ENCODE results near the gene SMARCD1.
A peak's percentile ranks its signal among the peaks of the same experiment; 100 is the strongest.

The SMARCD1 gene

DNA sequence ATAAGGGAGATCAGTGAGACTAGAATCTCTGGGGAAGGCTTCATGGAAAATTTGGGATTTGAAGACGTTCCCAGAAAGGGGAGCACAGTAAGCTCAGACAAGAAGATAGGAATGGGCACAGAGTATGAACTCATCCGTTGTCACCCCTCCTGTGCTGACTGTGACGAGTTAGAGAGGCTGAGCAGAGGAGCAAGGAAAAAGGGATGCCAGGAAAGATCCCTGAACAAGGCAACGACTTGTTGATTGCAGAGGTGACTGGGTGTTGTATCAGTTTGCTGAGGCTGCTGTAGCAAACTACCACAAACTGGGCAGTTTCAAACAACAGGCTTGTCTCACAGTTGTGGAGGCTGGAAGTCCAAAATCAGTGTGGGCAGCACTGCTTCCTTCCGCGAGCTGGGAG lies 12.8 kb downstream of the SMARCD1 start:
- H3K4me3 ChIP-seq (ENCODE audit: low read depth, low read length) = no peak overlapping the region
- TF ChIP-seq CTCF (IDR thresholded peaks at IDR 0.05; ENCODE audit: control insufficient read depth, extremely low read depth, insufficient read depth) = no peak
- no peak for DNase-seq (ENCODE audit: low read depth)

DNA sequence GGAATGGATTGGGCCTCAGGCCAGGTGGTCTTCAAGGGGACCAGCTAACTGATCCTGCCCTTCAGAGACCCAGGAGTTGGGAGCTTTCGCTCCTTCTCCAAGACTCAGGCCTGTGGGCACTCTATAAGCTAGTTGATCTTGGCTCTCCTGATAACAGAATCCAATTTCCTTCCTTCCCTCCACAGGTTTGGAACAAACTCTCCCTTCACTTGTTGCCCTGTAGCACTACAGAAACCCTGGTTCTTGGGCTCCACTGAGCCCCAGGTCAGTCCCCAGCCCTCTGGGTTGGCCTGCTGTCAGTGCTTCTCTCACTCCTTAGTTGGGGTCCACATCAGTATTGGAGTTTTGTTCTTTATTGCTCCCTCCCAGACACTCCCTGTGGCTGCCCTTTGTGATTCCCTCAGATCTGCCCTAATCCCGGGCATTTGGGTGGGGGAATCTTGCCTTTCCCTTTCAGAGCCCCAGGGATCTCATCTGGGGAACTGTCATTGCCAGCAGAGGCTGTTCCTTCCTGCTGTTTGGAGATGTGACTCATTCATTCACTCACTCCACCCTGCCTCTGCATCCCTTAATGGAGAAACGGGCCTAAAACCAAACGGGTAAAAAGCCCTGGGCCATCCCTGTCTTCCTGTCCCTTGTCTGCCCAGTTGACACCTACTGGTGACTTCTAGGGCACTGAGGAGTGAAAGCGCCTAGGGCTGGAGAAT lies 14.3 kb downstream of the SMARCD1 start:
- no peak overlapping the region for H3K4me3 ChIP-seq (ENCODE audit: low read depth, low read length)
- no peak for TF ChIP-seq CTCF (IDR thresholded peaks at IDR 0.05; ENCODE audit: control insufficient read depth, extremely low read depth, insufficient read depth)
- DNase-seq (ENCODE audit: low read depth) = no peak

DNA sequence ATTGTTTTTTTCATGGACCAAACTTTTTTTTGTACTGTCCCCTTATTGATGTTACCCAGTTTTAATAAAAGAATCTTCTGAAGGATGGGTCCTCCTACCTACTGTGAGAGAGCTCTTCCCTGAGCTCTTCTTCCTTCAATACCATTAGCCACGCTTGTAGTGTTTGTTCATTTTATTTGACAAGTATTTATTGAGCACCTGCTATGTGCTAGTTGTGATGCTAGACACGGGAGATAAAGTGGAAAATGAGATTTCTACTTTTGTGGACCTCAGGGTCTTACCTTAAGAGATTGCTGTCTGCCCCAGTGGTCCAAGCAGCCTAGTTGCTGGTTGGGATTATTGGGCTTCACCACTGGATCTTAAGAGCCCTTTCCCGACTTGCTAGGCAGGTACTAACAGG lies 15.4 kb downstream of the SMARCD1 start:
- H3K4me3 ChIP-seq (ENCODE audit: low read depth, low read length) = no peak overlapping the region
- TF ChIP-seq CTCF (IDR thresholded peaks at IDR 0.05; ENCODE audit: control insufficient read depth, extremely low read depth, insufficient read depth) = no peak
- no peak for DNase-seq (ENCODE audit: low read depth)

DNA sequence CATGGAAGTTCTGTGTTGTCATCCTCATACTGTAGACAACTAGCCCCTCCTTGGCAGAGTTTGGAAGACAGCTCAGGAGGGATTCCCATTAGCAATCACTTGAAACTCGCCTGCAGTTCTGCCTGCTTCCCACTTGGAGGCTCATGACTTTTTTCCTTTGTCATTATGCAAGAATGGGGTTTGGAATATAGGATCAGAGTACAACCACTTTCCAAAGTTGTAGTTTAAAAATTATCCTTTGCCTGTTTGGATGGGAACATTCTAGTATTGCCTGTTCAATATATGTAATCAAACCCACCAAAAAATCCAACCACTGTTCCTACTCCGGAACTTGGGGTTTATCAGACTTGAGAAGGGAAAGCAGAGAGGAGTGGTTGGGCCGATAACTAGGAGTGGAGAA lies 16.5 kb downstream of the SMARCD1 start:
- no peak for DNase-seq (ENCODE audit: low read depth)
- peak; percentile 42 for TF ChIP-seq CTCF (IDR thresholded peaks at IDR 0.05; ENCODE audit: control insufficient read depth, extremely low read depth, insufficient read depth)
- no peak overlapping the region for H3K4me3 ChIP-seq (ENCODE audit: low read depth, low read length)

DNA sequence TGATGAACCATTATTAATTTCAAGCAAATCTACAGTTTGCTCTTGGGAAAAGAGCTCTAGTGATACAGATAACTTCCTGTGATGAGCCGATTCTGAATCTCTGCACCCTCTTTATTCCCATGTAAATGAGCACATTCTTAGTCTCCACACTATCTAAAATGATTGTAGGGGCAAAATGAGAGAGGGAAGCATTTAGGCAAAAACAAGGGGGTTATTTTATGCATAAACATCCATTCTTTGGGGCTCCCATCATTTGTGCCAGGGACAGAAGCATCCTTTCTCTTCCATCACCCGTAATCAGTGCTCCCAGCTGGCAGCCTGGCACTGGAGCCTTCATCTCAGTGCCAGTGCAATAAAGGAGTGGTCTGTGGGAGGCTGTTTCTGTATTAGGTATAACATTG lies 17.0 kb downstream of the SMARCD1 start:
- no peak overlapping the region for H3K4me3 ChIP-seq (ENCODE audit: low read depth, low read length)
- no peak for TF ChIP-seq CTCF (IDR thresholded peaks at IDR 0.05; ENCODE audit: control insufficient read depth, extremely low read depth, insufficient read depth)
- DNase-seq (ENCODE audit: low read depth) = no peak

- no peak overlapping the region for H3K4me3 ChIP-seq (ENCODE audit: low read depth, low read length)
- TF ChIP-seq CTCF (IDR thresholded peaks at IDR 0.05; ENCODE audit: control insufficient read depth, extremely low read depth, insufficient read depth) = no peak
- DNase-seq (ENCODE audit: low read depth) = no peak
Measured at GRCh38 chr12:50102646-50103309, 17.6 kb downstream of the SMARCD1 start.

DNA sequence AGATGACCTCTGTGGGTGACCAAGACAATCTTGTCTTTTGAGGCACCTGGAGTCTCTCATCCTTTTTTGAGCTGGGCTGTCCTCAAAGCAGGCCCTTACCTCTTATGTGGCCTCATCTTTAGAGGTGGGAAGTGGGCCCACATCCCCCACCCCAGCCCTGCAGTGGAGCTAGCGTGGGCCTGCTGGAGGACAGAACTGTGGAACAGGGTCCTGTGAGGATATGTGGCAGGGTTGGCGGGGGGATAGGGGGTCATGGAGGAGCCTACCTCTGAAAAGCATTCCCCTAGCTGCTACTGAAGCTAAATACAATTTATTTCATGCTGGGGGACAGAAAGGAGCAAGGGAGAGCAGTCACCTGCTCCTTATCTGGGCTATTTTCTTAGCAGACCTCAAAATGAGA lies 18.2 kb downstream of the SMARCD1 start:
- H3K4me3 ChIP-seq (ENCODE audit: low read depth, low read length) = no peak overlapping the region
- no peak for DNase-seq (ENCODE audit: low read depth)
- TF ChIP-seq CTCF (IDR thresholded peaks at IDR 0.05; ENCODE audit: control insufficient read depth, extremely low read depth, insufficient read depth) = no peak
